ENCODE data around the gene VSIG1.

DNA sequence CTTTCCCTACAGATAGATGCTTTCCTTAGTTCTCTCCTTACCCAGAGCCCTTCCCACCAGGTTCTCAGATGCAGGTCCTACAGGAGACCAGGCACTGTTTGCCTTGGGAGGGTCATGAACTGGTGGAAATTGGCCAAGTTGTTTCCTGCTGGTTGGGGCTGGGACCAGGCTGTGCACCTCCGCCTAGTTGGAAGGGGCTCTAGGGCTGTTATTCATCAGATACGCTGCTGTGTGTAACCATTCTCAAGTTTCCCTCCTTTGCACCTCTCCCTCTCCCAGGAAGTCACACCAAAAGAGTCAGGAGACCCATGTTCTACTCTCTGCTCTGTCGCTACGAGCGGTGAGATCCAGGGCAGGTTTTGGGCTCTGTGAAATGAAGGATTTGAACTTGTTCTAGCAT is 11.9 kb upstream of the VSIG1 start:
- TF ChIP-seq CTCF (IDR thresholded peaks at IDR 0.05) (no peak), POLR2A (IDR thresholded peaks at IDR 0.05) (no peak)
